Posterior vena cava (tissue), 2 donors: ENCODE results near the gene SFTPD. TPM values are rescaled to one million over a fixed set of nuclear protein-coding genes. Genes with fewer than 3 reads are reported as not detected.

Experiments
- DNase-seq: peaks from one replicate; pipeline ENCODE4 v3.0.0-alpha.2; 2020; ENCODE audit warnings: low spot score
- intact Hi-C, 2 donors: fragments of 100-400 bp; cut with DNase I; formaldehyde crosslinking; loops; one replicate each; pipeline versions ENCODE4 v1.14.1 to v1.14.2; 2022 to 2023
- total RNA-seq, 2 donors: library from RNA; stranded (reverse); fragmentation: NEBNext Ultra II Directional; extraction: Animal tissue kit (Norgen Biotek cat#: 25700); gene quantifications; one replicate each; pipeline ENCODE4 v1.2.1, GENCODE V29; 2021
- donor health status: DM: yes; HTN: yes; CAD: no.
- donor health status: DM: yes; HTN: yes; CAD: no.

Gene SFTPD
- total RNA-seq, 2 donors from 2014 or later, result 0.19 TPM; not detected in 1

- intact Hi-C loops, result no loop called here
- DNase-seq, result no peak
Measured at GRCh38 chr10:79947083-79947415, 1.9 kb downstream of the SFTPD start.

- DNase-seq, result no peak
Measured at GRCh38 chr10:79946271-79947082, 2.4 kb downstream of the SFTPD start.

GRCh38 chr10:79944428-79945395, 4.2 kb downstream of the SFTPD start:
- DNase-seq, result no peak
- intact Hi-C loops, result no loop called here

More at GRCh38 chr10:79946271-79947082, 2.4 kb downstream of the SFTPD start:
- intact Hi-C loops, result no loop called here

- intact Hi-C loops, result no loop called here
- no peak for DNase-seq
Measured at GRCh38 chr10:79943871-79944270, 5.0 kb downstream of the SFTPD start.

- DNase-seq, result no peak
- intact Hi-C loops, result no loop called here
Measured at GRCh38 chr10:79942261-79943185, 6.4 kb downstream of the SFTPD start.

- DNase-seq, result no peak
- intact Hi-C loops, result no loop called here
Measured at GRCh38 chr10:79941585-79942210, 7.2 kb downstream of the SFTPD start.

GRCh38 chr10:79941146-79941545, 7.8 kb downstream of the SFTPD start:
- intact Hi-C loops, result no loop called here
- no peak for DNase-seq

- intact Hi-C loops, result no loop called here
- DNase-seq, result no peak
Measured at GRCh38 chr10:79940431-79940830, 8.5 kb downstream of the SFTPD start.

GRCh38 chr10:79939969-79940368, 8.9 kb downstream of the SFTPD start:
- DNase-seq, result no peak
- intact Hi-C loops, result no loop called here

GRCh38 chr10:79938728-79939406, 10.0 kb downstream of the SFTPD start:
- intact Hi-C loops, result no loop called here
- no peak for DNase-seq

- intact Hi-C loops, result no loop called here
- DNase-seq, result no peak
Measured at GRCh38 chr10:79937701-79938151, 11.2 kb downstream of the SFTPD start.

GRCh38 chr10:79936625-79937615, 12.0 kb downstream of the SFTPD start:
- intact Hi-C loops, result no loop called here
- DNase-seq, result no peak

GRCh38 chr10:79933961-79934360, 14.9 kb downstream of the SFTPD start:
- intact Hi-C loops, result no loop called here
- no peak for DNase-seq

- no peak for DNase-seq
- intact Hi-C loops, result no loop called here
Measured at GRCh38 chr10:79932841-79933379, 16.0 kb downstream of the SFTPD start.

GRCh38 chr10:79932307-79932706, 16.6 kb downstream of the SFTPD start:
- no peak for DNase-seq
- intact Hi-C loops, result no loop called here

GRCh38 chr10:79930751-79931150, 18.2 kb downstream of the SFTPD start:
- intact Hi-C loops, result no loop called here
- no peak for DNase-seq

GRCh38 chr10:79930267-79930666, 18.6 kb downstream of the SFTPD start:
- intact Hi-C loops, result no loop called here
- no peak for DNase-seq
